Lower leg skin (tissue), 3 donors: ENCODE measurements around the gene LRRC8A.

Source experiments
- CTCF ChIP-seq, 3 donors: fragments of 450-650 bp; IDR thresholded peaks; one replicate each; pipeline ENCODE4 v1.5.1; 2016; ENCODE audit warnings: antibody characterized with exemption in 3 of 3, mild to moderate bottlenecking in 3 of 3, moderate library complexity in 2 of 3
- POLR2A ChIP-seq, 2 donors: fragments of 450-650 bp; IDR thresholded peaks; one replicate each; pipeline ENCODE4 v1.6.1; 2016 to 2017; ENCODE audit warnings: antibody characterized with exemption in 2 of 2, mild to moderate bottlenecking in 1 of 2, moderate library complexity in 1 of 2

- TF ChIP-seq CTCF (IDR thresholded peaks at IDR 0.05) (no peak), POLR2A (IDR thresholded peaks at IDR 0.05) (peak in 1 of 2 donors; percentile 29)
Observed at GRCh38 chr9:128947527-128948301, 65.8 kb downstream of the LRRC8A start, which contains the start of the genes DOLK and NUP188.
